ENCODE data around the gene TNFAIP8L3. TPM values are rescaled to one million over a fixed set of nuclear protein-coding genes. Genes with fewer than 3 reads are reported as not detected.

Gene TNFAIP8L3
- total RNA-seq, 4 donors from 2014 or later, result 0.75 to 4.9 (median 4.2) TPM

DNA sequence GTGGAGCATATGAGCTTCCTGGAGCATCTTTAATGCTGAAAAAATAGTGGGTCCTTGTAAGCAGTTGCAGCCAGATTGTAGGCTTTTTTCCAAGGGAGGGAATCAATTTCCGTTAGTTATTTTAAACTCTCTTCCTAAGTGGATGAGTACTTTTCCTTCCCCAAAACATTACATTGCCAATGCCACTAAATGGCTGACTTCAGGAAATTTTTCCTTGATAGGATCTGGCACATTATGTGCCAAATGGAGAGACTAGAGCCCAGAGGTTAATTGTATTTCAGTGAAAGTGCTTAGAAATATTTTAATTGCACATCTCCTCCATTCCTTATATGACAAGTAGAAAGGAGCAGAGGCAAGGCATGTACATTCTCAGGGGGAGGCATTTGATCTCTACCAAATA, 83.5 kb downstream of the TNFAIP8L3 start:
- ATAC-seq (no peak), DNase-seq (no peak)
- Histone ChIP-seq H3K27ac (no peak overlapping the region), H3K4me1 (no peaks in the 10 kb centered on the region), H3K9me3 (no peaks in the 10 kb centered on the region), H3K36me3 (peaks cover 0 to 4% of the 10 kb centered on the region in 2 donors), H3K4me3 (no peak overlapping the region), H3K27me3 (no peaks in the 10 kb centered on the region)
- in situ Hi-C loops (cut with MboI; ENCODE audit: low sequenced_read_pairs in 4 of 4), result no loop called here
- intact Hi-C loops (cut with DNase I; ENCODE audit: low total_unique reads), result no loop called here
- TF ChIP-seq CTCF (IDR thresholded peaks at IDR 0.05 in 4 of 5, conservative IDR thresholded peaks at IDR 0.05 in 1 of 5) (no peak), POLR2A (IDR thresholded peaks at IDR 0.05) (no peak)

DNA sequence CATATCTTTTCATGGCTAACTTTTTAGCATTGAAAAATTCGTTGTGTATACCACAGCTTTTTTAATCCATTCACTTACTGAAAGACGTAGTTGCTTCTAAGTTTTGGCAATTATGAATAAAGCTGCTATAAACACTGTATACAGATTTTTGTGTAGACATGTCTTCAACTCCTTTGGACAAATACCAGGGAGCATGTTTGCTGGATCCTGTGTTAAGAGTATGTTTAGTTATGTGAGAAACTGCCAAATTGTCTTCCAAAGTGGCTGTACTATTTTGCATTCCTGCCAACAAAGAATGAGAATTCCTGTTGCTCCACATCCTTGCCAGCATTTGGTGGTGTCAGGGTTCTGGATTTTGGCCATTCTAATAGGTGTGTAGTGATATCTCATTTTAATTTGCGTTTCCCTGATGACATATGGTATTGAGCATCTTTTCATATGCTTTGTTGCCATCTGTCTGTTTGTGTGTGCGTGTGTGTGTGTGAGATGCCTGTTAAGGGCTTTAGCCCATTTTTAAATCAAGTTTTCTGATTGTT, 87.5 kb downstream of the TNFAIP8L3 start:
- no peak for ATAC-seq
- in situ Hi-C loops (cut with MboI; ENCODE audit: low sequenced_read_pairs in 4 of 4), result no loop called here
- intact Hi-C loops (cut with DNase I; ENCODE audit: low total_unique reads), result no loop called here
- no peak for DNase-seq
- no peaks in the 10 kb centered on the region for H3K27me3 ChIP-seq
- H3K36me3 ChIP-seq, result peaks cover 0 to 18% of the 10 kb centered on the region in 2 donors
- no peak overlapping the region for H3K27ac ChIP-seq
- H3K9me3 ChIP-seq, result no peaks in the 10 kb centered on the region
- H3K4me3 ChIP-seq, result no peak overlapping the region
- no peak for TF ChIP-seq POLR2A (IDR thresholded peaks at IDR 0.05)
- no peak for TF ChIP-seq CTCF (IDR thresholded peaks at IDR 0.05 in 4 of 5, conservative IDR thresholded peaks at IDR 0.05 in 1 of 5)
- H3K4me1 ChIP-seq, result no peaks in the 10 kb centered on the region

Other genes with a start within 250 kb of the TNFAIP8L3 start
- gene AP4E1, start 186.2 kb downstream of the TNFAIP8L3 start, total RNA-seq, result 10 to 100 TPM; 11.6 to 14.0 (median 13.4) TPM
- under 1 TPM in 3 of 4 donors, not detected in 1; 0.68 to 0.75 (median 0.71) TPM for gene CYP19A1, start 243.7 kb upstream of the TNFAIP8L3 start, total RNA-seq
- gene GLDN, start 246.7 kb upstream of the TNFAIP8L3 start, total RNA-seq, result 1 to 10 TPM in 2 of 4 donors, under 1 TPM in 2; 0.44 to 4.7 (median 0.75) TPM